Vagina (tissue), 2 donors: ENCODE results near the gene TOGARAM2.

Source experiments
- POLR2A ChIP-seq, 2 donors: fragments of 450-650 bp; IDR thresholded peaks; one replicate each; pipeline ENCODE4 v1.6.1; 2017; ENCODE audit warnings: antibody characterized with exemption in 2 of 2, mild to moderate bottlenecking in 2 of 2, moderate library complexity in 2 of 2
- POLR2AphosphoS5 ChIP-seq, 2 donors: sonication (generic); formaldehyde crosslinking; IDR thresholded peaks; one replicate each; pipeline ENCODE4 v1.9.0; 2017; ENCODE audit warnings: antibody characterized with exemption in 2 of 2, mild to moderate bottlenecking in 2 of 2, low read depth in 1 of 2; ENCODE audit not compliant: insufficient read depth in 1 of 2
- TF ChIP-seq, protein P1 (sequence below), 3 experiments: fragments of 450-650 bp in 2 of 3; fragments of 200-600 bp in 1 of 3; sonication (generic) in 1 of 3; IDR thresholded peaks; one replicate each; pipeline ENCODE4 v1.5.1; 2017 to 2019; ENCODE audit warnings: antibody characterized with exemption in 3 of 3, mild to moderate bottlenecking in 2 of 3, moderate library complexity in 2 of 3

DNA sequence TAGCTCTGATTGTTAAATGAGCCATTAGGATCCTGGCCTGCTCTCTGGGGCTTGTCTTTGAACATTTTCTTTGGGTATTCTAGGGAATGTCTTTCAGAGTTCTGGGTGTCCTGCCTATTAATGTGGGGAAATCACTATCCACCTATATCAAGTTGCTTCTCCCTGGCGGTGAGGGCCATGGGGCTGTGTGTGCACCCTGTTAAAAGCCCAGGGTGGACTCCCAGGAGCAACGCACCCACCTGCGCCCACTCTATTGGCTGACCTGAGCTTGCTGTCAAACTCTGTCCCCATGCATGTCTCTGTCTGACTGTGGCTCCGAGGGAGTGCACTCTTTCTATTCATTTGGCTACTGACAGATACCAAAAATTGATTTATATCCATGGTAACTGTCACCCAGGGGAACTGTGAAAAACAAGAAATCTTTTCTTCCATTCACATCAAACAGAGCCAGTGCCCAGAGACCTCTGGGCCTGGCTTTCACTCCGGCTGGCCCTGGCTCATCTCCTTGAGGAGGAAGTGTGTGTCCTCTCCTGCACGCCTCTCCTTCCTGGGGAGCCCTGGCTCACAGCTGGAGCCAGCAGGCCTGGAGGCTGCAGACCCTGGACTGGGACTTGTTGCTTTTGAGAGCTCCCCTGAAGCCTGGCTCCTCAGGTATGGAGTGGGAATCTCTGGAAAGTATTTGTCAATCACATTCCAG lies 10.5 kb upstream of the TOGARAM2 start:
- TF ChIP-seq POLR2AphosphoS5 (IDR thresholded peaks at IDR 0.05; ENCODE audit: insufficient read depth in 1 of 2, low read depth in 1 of 2) (no peak), POLR2A (IDR thresholded peaks at IDR 0.05) (no peak)
- TF ChIP-seq, protein P1, sequence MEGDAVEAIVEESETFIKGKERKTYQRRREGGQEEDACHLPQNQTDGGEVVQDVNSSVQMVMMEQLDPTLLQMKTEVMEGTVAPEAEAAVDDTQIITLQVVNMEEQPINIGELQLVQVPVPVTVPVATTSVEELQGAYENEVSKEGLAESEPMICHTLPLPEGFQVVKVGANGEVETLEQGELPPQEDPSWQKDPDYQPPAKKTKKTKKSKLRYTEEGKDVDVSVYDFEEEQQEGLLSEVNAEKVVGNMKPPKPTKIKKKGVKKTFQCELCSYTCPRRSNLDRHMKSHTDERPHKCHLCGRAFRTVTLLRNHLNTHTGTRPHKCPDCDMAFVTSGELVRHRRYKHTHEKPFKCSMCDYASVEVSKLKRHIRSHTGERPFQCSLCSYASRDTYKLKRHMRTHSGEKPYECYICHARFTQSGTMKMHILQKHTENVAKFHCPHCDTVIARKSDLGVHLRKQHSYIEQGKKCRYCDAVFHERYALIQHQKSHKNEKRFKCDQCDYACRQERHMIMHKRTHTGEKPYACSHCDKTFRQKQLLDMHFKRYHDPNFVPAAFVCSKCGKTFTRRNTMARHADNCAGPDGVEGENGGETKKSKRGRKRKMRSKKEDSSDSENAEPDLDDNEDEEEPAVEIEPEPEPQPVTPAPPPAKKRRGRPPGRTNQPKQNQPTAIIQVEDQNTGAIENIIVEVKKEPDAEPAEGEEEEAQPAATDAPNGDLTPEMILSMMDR (IDR thresholded peaks at IDR 0.05), result no peak
